ENCODE data around the gene TMEFF2. TPM values are rescaled to one million over a fixed set of nuclear protein-coding genes. Genes with fewer than 3 reads are reported as not detected.

Gene TMEFF2
- total RNA-seq, 2 donors from 2014 or later = 0.21 TPM; not detected in 1

DNA sequence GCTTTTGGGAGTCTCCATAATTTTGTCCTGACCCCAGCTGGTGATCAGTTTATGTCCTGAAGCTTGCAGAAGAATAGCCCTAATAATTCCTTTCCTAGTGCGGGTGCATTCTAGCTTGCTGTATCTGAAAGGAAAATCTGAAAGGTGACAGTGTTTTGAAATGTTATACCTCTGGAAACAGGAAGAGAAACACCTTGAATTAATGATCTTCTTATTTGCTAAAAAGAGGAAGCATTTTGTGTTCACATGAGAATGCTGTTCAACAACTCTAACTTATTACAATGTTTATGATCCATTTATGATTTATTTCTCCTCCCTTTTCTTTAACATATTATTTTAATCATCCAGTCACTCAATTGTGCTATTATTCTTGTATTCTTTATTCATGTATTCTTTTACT is 280.9 kb downstream of the TMEFF2 start:
- H3K4me3 ChIP-seq = no peak overlapping the region
- H3K4me1 ChIP-seq (ENCODE audit: control insufficient read depth in 1 of 2, low read depth in 2 of 2) = peaks cover 0 to 31% of the 10 kb centered on the region in 2 donors
- DNase-seq (ENCODE audit: low spot score) (no peak), ATAC-seq (ENCODE audit: insufficient number of reproducible peaks, low FRiP score, low read depth) (no peak)
- no peaks in the 10 kb centered on the region for H3K36me3 ChIP-seq
- no peaks in the 10 kb centered on the region for H3K27me3 ChIP-seq (replicated peaks; ENCODE audit: insufficient read depth)
- H3K27ac ChIP-seq = no peak overlapping the region
- no peaks in the 10 kb centered on the region for H3K9me3 ChIP-seq
- TF ChIP-seq, protein P1, sequence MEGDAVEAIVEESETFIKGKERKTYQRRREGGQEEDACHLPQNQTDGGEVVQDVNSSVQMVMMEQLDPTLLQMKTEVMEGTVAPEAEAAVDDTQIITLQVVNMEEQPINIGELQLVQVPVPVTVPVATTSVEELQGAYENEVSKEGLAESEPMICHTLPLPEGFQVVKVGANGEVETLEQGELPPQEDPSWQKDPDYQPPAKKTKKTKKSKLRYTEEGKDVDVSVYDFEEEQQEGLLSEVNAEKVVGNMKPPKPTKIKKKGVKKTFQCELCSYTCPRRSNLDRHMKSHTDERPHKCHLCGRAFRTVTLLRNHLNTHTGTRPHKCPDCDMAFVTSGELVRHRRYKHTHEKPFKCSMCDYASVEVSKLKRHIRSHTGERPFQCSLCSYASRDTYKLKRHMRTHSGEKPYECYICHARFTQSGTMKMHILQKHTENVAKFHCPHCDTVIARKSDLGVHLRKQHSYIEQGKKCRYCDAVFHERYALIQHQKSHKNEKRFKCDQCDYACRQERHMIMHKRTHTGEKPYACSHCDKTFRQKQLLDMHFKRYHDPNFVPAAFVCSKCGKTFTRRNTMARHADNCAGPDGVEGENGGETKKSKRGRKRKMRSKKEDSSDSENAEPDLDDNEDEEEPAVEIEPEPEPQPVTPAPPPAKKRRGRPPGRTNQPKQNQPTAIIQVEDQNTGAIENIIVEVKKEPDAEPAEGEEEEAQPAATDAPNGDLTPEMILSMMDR (IDR thresholded peaks at IDR 0.05) = no peak

DNA sequence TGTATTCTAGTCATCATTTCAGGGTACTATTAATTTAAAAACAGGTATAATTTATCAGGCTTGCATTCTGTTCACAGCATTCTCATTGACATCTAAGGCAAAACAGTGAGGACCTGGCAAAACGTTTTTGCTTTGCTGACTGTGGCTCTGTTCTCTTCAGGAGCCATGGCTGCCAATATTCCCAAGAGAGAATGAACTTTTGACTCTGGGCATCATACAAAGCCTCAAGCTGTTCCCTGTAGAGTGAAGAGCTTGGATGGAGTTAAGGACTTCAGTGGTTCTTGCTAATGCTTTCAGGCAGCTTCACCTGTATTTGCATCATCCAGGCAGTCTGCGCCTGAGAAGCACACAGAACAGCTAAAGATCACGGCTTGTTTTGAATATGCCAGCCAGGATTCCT is 282.0 kb downstream of the TMEFF2 start:
- TF ChIP-seq, protein P1 (IDR thresholded peaks at IDR 0.05) = no peak
- Histone ChIP-seq H3K4me1 (ENCODE audit: control insufficient read depth in 1 of 2, low read depth in 2 of 2) (peaks cover 0 to 20% of the 10 kb centered on the region in 2 donors), H3K4me3 (no peak overlapping the region)

DNA sequence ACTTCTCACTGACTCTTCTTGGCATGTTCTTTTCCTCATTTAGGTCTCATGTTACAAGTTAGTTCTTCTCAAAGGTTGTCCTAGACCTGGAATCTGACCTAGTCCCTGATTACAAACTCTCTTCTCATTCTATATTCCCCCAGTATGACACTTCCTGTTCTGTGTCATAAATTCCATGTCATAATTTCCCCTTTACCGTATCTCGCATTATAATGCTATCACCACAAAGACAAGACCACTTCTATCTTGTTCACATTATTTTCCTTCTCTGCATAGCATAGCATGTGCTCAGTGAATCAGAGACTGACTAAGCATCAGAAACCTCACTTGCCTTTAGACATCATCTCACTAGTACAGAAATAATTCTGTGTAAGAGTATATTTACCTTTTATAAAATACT is 284.2 kb downstream of the TMEFF2 start:
- TF ChIP-seq, protein P1 (IDR thresholded peaks at IDR 0.05) = no peak
- Histone ChIP-seq H3K9me3 (no peaks in the 10 kb centered on the region), H3K27ac (no peak overlapping the region), H3K4me3 (no peak overlapping the region), H3K27me3 (replicated peaks; ENCODE audit: insufficient read depth) (no peaks in the 10 kb centered on the region), H3K36me3 (no peaks in the 10 kb centered on the region), H3K4me1 (ENCODE audit: control insufficient read depth in 1 of 2, low read depth in 2 of 2) (peaks cover 0 to 9% of the 10 kb centered on the region in 2 donors)
- ATAC-seq (ENCODE audit: insufficient number of reproducible peaks, low FRiP score, low read depth) (no peak), DNase-seq (ENCODE audit: low spot score) (no peak)

More for the DNA sequence above, 282.0 kb downstream of the TMEFF2 start:
- ATAC-seq (ENCODE audit: insufficient number of reproducible peaks, low FRiP score, low read depth) (no peak), DNase-seq (ENCODE audit: low spot score) (no peak)
- Histone ChIP-seq H3K9me3 (no peaks in the 10 kb centered on the region), H3K36me3 (no peaks in the 10 kb centered on the region), H3K27ac (no peak overlapping the region), H3K27me3 (replicated peaks; ENCODE audit: insufficient read depth) (no peaks in the 10 kb centered on the region)

DNA sequence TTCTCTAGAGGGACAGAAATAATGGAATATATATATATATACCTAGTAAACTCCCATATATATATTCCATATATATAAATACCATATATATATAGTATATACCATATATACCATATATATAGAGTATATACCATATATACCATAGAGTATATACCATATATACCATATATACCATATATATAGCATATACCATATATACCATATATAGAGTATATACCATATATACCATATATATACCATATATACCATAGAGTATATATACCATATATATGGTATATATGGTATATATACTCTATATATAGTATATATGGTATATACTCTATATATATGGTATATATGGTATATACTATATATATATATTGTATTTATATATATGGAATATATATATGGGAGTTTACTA is 285.9 kb downstream of the TMEFF2 start:
- Histone ChIP-seq H3K27ac (no peak overlapping the region), H3K4me1 (ENCODE audit: control insufficient read depth in 1 of 2, low read depth in 2 of 2) (peaks cover 0 to 9% of the 10 kb centered on the region in 2 donors), H3K27me3 (replicated peaks; ENCODE audit: insufficient read depth) (no peaks in the 10 kb centered on the region), H3K9me3 (no peaks in the 10 kb centered on the region), H3K36me3 (no peaks in the 10 kb centered on the region), H3K4me3 (no peak overlapping the region)
- no peak for DNase-seq (ENCODE audit: low spot score)
- TF ChIP-seq, protein P1 (IDR thresholded peaks at IDR 0.05) = no peak
- ATAC-seq (ENCODE audit: insufficient number of reproducible peaks, low FRiP score, low read depth) = no peak

DNA sequence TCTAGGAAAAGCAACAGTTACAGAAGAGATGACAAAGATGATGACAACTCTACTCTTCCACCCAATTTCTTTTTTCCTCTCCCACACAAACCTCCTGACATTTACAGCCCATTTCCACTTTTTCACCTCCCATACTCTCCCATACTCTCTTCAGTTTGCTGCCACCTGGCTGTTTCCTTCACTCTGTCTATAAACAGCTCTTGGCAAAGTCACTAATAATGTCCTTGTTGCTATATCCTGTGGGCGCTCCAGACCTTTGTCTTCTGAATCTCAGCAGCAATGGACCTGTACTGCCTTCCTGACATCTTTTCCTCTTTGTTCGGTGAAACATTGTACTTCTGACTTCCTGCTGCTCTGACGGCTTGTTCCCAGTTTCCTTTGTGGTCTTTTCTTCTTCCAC is 287.2 kb downstream of the TMEFF2 start:
- no peak overlapping the region for H3K27ac ChIP-seq
- ATAC-seq (ENCODE audit: insufficient number of reproducible peaks, low FRiP score, low read depth) = no peak

More for the DNA sequence above, 287.2 kb downstream of the TMEFF2 start:
- H3K4me3 ChIP-seq = no peak overlapping the region
- TF ChIP-seq, protein P1 (IDR thresholded peaks at IDR 0.05) = no peak
- peaks cover 0 to 1% of the 10 kb centered on the region in 2 donors for H3K4me1 ChIP-seq (ENCODE audit: control insufficient read depth in 1 of 2, low read depth in 2 of 2)
- no peak for DNase-seq (ENCODE audit: low spot score)
- H3K27me3 ChIP-seq (replicated peaks; ENCODE audit: insufficient read depth) = no peaks in the 10 kb centered on the region
- no peaks in the 10 kb centered on the region for H3K9me3 ChIP-seq
- no peaks in the 10 kb centered on the region for H3K36me3 ChIP-seq

Measured in thoracic aorta (tissue), 2 donors.